ENCODE measurements around the gene COLEC11.

The COLEC11 gene

DNA sequence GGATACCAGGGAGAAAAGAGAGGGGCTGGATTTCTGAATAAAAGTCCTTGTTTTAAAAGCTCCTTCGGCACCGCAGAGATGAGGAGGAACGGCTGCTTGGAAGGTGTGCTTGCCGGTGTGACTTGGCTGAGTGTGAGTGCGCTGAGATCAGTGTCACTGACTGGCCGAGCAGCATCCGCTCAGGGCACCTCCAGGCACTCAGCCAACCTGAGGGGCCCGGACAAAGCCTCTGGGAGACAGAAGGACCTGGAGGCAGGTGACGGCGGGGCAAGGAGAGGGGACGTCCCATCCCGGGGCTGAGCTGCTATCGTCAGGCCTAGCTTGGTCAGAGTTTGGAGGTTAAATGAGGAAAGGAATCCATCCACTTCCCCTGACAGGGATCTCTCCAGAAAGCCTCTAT, 46.3 kb downstream of the COLEC11 start:
- DNase-seq, result no peak

DNA sequence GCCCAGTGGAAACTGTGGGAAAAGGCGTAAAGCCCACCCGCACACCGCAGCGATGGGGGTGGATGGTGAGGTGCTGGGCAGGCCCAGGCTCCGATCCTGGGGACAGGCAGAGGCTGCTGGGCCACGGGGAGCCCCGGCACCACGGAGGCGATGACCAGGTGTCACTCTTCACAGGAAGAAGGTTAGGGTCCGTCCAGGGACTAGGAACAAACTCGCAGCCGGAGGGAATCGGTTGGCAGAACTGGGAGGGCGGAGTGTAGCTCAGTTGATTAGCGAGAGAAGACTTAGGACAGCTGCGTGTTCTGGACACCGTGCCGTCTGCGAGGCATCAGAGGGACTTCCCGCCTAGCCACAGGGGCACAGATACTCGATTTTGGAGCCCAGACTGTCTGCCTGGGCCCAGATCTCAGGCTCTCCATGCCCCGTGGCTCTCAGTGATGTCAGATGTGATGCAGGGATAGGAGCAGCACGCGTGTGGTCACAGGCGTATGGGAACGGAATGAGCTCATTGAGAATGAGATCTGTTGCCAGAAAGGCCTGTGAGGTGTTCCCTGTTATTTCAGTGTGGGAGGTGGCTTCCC, 47.0 kb downstream of the COLEC11 start:
- no peak for DNase-seq

- DNase-seq, result no peak
These were observed 47.8 kb downstream of the COLEC11 start for GRCh38 chr2:3642521-3643215.

DNA sequence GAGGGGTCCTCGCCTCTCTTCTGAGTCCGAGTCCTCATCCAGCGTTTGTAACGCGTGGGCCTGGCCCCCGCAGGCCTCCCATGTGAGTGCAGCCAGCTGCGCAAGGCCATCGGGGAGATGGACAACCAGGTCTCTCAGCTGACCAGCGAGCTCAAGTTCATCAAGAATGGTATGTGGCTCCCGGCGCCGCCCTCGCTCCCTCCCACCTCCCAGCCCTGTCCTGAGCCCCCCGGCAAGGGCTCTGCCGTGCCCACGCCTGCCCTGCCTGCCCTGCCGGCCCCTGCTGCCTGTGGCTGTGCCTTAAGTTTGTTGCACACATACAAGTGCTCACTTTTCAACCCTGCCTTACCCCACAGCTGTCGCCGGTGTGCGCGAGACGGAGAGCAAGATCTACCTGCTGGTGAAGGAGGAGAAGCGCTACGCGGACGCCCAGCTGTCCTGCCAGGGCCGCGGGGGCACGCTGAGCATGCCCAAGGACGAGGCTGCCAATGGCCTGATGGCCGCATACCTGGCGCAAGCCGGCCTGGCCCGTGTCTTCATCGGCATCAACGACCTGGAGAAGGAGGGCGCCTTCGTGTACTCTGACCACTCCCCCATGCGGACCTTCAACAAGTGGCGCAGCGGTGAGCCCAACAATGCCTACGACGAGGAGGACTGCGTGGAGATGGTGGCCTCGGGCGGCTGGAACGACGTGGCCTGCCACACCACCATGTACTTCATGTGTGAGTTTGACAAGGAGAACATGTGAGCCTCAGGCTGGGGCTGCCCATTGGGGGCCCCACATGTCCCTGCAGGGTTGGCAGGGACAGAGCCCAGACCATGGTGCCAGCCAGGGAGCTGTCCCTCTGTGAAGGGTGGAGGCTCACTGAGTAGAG, 48.7 kb downstream of the COLEC11 start:
- no peak for DNase-seq

DNA sequence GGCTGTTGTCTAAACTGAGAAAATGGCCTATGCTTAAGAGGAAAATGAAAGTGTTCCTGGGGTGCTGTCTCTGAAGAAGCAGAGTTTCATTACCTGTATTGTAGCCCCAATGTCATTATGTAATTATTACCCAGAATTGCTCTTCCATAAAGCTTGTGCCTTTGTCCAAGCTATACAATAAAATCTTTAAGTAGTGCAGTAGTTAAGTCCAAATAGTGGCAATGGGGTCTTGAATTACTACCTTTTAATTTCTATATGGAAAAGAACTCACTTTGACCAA, 49.3 kb downstream of the COLEC11 start:
- no peak for DNase-seq

- no peak for DNase-seq
These were observed 50.1 kb downstream of the COLEC11 start for GRCh38 chr2:3644891-3645605.

DNA sequence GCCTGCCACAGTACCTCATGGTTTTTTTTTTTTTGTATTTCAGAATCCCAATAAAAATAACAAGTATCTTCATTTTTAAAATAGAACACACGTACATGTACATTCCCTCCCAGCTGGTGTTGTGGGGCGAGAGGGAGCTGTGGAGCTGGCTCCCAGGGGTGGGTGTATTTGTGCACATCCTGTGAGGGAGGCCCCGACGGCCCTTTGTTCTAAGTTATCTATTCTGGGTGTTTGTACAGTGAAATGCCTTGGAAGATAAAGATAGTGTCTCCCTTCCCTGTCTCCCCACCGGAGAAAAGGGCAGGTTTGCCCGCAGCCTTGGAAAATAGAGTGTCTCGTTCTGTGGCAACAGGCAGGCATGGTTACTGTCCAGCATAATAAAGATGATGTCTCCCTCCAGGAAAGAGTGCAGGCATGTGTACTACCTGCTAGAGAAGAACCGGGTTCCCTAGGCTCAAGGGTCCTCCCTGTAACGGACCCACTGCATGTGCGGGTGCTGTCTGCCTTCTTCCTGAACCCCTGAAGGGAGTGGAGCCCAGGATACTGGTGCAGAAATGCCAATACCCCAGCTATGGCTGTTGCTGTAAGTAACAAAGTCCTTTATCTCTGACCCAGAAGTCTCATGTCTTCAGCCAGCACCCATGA, 51.0 kb downstream of the COLEC11 start:
- DNase-seq, result no peak

- no peak for DNase-seq
These were observed 51.5 kb downstream of the COLEC11 start for GRCh38 chr2:3646446-3646845.

- no peak for DNase-seq
These were observed 52.3 kb downstream of the COLEC11 start for GRCh38 chr2:3647246-3647645.

DNA sequence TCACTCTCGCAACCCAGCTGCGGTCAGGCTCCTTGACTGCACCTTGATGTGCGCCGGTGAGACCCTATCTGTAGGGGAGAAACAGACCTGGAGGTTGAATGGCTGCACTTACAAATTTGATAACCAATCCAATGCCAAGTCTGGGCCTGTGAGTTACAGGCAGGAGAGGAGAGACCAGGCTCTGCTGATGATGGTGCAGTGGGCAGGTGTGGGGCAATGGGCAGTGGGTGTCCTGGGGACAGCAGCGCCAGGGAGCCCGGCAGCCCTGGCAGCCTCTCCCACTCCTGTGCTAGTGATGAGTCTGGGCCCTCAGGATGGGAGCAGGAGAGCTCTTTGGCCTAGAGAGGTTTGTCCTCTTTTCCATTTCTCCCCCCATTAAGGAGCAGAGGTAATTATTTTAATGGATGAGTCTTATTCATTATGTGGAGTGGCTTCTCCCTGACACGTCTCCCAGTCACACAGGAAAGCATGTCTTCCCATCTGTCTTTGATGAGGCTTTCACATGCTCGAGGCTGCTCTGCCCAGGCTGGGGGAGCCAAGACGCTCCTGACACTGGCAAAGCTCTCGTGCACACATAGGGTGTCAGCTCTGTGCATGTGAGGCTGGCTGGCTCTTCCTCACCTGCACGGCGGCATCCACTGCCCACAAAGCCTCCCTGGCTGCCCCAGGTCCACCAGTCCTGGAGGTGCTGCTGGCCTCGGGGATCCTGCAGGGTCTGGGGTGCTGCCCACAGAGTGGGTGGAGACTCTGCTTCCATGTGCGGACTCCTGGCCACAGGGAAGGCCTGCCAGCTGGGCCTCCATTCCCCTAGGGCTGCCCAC, 53.1 kb downstream of the COLEC11 start:
- no peak for DNase-seq

DNA sequence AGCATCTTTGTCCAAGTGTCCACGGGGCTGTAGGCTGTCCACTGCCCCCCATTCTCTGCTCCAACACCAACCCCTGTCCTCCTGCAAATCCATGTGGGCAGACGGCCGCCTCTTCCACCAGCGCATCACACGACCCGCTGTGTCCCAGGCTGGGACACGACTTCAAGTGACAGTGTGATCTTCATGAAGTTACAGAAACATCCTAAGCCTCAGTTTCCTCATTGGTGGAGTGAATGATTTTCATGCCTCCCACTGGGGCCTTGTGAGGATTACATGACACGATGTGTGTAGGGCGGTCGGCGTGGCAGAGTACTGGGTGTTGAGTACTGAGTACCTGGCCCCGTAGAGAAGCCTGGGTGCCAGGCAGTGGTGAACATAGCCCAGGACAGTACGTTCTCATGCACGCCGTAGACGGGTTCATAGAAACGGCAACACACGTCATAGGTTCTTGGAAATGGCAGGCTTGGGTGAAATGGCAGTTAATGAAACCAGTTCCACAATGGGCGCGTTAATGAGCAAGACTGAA, 53.8 kb downstream of the COLEC11 start:
- no peak for DNase-seq

DNA sequence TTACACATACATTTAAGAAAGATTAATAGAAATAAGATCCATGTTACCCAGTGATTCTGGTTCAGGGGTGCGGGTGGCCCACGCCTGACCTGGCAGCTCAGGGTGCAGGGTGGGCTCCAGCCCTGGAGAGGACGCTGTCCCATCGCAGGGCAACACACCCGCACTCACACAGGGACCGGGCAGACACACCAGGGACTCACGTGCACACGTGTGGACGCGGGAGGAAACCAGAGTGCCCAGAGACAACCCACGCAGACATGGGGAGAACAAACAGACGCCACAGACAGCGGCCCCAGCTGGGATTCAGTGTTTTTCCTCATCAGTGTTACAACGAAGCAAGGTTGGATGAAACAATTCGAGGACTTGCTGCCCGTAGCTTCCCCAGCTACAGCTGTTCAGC, 54.7 kb downstream of the COLEC11 start:
- no peak for DNase-seq

DNA sequence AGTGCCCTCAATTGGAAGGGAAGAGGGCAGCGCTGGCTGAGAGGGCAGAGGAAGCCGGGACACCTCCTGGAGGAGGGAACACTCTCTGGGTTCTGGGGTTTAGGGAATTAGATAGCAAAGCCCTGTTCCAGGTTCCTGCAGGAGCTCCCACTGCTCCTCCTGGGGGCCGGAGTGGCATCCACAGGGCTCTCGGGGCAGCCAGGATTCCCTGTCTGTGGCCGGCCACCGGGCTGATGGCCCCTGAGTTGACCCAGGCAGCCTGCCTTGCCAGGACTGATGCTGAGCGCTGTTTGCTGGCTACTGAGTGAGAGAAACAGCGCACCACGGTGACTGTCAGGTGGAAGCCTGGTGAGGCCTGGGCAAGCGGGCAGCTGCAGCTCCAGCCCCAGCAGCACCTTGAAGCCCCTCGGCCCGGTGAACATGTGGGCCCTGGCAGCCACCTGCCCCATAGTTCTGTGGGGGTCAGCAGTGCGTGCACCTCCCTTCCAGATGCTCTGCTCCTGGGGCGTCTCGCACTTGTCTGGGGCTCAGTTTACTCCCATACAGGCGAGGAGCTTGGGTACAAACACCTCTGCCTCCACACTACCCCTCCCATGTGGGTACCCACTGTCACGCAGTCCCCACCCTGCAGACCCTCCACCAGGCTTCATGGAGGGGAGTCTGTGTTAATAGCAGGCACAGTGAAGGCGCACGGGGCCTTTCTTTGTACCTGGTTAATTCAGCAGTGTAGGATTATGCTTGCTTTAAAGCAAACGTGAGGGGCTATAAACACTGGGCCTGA, 55.4 kb downstream of the COLEC11 start:
- DNase-seq, result no peak

DNA sequence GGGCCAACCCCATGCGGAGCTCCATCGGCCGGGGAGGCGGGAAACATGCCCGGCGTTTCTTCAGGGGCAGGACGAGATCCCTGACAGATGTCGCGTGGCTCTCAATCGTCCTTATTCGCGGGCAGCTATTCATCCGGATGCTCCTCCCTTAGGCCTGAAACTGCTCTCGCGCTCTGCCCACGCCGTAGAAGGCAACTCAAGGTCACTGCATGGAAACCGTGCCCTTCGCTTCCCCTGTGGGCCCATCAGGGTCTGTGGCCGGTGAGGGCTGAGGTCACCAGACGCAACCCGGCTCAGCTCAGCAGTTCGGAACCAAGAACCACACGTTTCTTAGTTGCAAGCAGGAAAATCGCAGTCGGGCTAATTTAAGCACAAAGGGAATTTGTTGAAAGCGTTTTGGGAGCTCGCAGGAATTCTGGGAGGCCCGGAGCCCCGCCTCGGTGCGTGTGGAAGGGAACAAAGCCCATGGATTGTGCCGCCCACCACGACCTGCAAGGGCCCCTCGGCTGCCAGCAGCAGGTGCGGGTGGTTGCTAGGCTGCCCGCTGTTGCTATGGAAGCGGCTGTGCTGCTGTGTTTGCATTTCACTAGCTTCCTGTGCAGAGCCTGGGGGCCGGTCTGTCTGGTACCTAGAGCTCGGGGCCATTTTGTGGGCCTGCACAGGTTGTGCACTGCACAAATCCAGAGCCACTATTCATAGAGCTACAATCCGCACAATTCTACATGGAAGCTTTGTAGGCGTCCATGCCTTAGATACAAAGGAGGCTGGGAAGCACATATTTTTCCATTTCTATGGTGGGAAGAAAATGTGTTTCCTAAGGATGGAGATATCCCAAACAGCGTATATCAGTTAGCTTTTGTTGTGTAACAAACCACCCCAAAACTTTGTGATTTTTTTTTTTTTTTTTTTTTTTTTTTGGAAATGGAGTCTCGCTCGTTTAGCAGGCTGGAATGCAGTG, 57.1 kb downstream of the COLEC11 start:
- peak; percentile 98 for DNase-seq

DNA sequence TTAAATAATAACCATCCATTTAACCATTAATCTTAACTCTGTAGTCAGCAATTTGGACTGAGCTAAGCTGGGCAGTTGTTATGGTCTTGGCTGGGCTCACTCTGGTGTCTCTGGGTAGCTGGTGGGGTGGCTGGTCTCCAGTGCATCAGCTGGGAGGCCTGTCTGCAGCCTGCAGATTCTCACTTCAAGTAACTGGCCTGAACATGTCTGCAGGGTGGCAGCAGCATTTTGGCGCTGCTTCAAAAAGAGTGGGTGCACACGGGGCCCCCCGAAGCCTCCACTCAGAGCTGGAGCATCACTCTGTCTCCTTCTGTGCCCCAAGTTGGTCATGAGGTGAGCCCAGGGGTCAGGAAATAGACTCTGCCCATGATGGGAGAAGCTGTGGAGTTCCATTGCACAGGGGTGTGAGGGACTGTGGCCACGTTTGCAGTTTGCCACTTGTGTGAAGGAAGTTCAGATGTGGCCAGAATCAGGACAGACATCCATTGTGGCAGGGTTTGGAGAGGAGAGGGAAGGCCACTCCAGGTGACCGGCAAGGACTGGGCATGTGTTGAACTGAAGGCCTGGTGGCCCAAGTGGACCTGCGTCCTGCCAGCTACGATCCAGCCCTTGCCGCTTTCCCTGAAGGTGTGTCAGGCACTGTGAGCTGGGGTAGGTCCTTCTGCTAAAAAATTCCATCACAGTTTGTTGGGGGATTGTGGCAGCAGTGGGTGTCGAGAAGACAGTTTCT, 58.1 kb downstream of the COLEC11 start:
- no peak for DNase-seq

DNA sequence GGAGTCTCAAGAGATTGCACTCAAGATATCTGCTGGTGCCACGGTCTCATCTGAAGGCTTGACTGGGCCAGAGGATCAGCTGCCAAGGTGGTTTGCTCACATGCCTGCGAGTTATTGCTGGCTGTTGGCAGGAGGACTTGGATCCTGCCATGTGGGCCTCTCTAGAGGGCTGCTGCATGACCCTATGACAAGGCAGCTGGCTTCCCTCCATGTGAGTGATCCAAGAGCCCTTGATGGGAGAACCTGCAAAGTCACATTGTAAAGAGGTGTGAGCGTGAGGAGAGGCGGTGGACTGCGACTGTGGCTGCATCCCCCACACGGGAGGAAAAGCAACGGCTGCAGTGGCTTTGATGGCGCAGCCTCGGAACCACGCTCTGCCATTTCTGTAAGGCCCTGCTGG, 59.1 kb downstream of the COLEC11 start:
- DNase-seq, result peak; percentile 22

DNA sequence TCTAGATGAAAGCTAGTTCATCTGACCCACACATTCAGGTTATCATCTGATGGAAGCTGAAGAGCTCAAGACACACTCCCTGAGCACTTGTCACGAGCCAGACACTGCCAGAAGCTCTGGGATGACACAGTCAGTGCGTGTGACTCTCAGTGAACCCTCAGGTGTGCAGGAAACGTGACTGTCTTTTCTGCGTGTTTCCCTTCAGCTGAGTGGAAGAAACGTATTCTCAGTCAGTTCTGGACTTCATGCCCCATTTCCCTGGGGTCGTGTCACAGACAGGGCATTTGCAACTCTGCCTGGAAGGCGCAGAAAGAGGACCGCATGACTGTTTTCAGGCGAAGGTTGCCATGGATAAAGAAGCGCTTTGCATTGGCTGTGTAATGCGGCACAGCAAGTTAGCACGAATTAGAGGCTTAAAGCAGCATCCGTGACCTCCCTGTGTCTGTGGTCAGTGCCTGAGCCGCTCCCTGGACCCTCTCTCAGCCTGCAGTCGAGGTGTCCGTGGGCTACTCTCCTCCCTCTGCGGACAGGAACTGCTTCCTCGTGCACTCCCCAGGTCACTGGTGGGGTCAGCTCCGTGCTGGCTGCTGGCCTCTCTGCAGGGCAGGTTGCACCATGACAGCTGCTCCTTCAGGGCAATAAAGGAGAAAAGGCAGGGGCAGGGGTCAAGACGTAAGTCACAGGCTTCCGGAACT, 59.8 kb downstream of the COLEC11 start:
- no peak for DNase-seq
